Measurements from ENCODE around the gene HPX.

DNA sequence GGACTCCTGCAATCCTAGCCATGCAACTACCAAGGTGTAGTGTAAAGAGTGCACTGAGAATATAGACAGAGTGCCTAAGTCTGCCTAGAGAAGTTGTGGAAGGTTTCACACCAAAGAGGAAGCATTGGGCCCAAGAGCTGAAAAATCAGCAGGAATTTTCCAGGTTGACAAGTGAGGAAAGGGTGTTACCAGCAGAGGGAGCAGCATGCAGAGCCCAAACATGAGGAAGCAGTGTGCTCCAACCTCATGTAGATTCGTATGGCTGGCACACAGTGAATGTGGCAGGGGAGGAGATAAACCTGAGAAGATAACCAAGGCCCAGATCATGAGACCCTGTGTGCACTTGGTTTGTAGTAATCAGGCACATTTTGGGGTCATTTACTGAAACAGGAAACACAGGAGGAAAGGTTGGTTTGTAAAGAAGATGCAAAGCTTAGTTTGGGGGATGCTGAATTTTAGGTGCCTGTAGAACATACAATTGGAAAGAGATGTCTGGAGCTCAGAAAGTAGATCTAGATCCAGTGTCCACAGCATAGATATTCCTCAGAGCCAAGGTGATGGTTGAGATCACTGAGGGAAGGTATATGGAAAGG lies 1.7 kb downstream of the HPX start:
- TF ChIP-seq, protein P1, sequence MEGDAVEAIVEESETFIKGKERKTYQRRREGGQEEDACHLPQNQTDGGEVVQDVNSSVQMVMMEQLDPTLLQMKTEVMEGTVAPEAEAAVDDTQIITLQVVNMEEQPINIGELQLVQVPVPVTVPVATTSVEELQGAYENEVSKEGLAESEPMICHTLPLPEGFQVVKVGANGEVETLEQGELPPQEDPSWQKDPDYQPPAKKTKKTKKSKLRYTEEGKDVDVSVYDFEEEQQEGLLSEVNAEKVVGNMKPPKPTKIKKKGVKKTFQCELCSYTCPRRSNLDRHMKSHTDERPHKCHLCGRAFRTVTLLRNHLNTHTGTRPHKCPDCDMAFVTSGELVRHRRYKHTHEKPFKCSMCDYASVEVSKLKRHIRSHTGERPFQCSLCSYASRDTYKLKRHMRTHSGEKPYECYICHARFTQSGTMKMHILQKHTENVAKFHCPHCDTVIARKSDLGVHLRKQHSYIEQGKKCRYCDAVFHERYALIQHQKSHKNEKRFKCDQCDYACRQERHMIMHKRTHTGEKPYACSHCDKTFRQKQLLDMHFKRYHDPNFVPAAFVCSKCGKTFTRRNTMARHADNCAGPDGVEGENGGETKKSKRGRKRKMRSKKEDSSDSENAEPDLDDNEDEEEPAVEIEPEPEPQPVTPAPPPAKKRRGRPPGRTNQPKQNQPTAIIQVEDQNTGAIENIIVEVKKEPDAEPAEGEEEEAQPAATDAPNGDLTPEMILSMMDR (IDR thresholded peaks at IDR 0.05) = peak; percentile 17 to 73 (median 56)
- no peak for TF ChIP-seq POLR2A (IDR thresholded peaks at IDR 0.05)
